Duodenal mucosa (tissue), 2 donors: ENCODE measurements around the gene USP48.

Experiments
- H3K27ac ChIP-seq: one replicate; pipeline ENCODE4 v1.7.0; 2013; ENCODE audit warnings: low read depth, low read length
- H3K27me3 ChIP-seq, 2 donors: one replicate each; pipeline ENCODE4 v1.7.0; 2013; ENCODE audit warnings: low read length in 2 of 2, control low read depth in 1 of 2; ENCODE audit not compliant: insufficient read depth in 2 of 2, control insufficient read depth in 1 of 2
- H3K36me3 ChIP-seq, 2 donors: one replicate each; pipeline ENCODE4 v1.7.0; 2013; ENCODE audit warnings: low read length in 2 of 2, control low read depth in 1 of 2; ENCODE audit not compliant: insufficient read depth in 2 of 2, control insufficient read depth in 1 of 2
- H3K4me1 ChIP-seq, 2 donors: one replicate each; pipeline ENCODE4 v1.7.0; 2013; ENCODE audit warnings: low read length in 2 of 2, control low read depth in 1 of 2; ENCODE audit not compliant: insufficient read depth in 2 of 2, control insufficient read depth in 1 of 2
- H3K4me3 ChIP-seq, 2 donors: one replicate each; pipeline ENCODE4 v1.7.0; 2013; ENCODE audit warnings: low read length in 2 of 2, low read depth in 1 of 2
- H3K9ac ChIP-seq, 2 donors: one replicate each; pipeline ENCODE4 v1.7.0; 2013; ENCODE audit warnings: low read length in 2 of 2, low read depth in 1 of 2
- H3K9me3 ChIP-seq, 2 donors: one replicate each; pipeline ENCODE4 v1.7.0; 2013; ENCODE audit warnings: low read length in 2 of 2, control low read depth in 1 of 2; ENCODE audit not compliant: control insufficient read depth in 1 of 2

USP48 gene

GRCh38 chr1:21705303-21705980 lies 77.5 kb downstream of the USP48 start:
- Histone ChIP-seq H3K27ac (no peak overlapping the region), H3K9me3 (no peaks in the 10 kb centered on the region), H3K4me1 (peaks cover 0 to 9% of the 10 kb centered on the region in 2 donors), H3K27me3 (no peaks in the 10 kb centered on the region), H3K4me3 (no peak overlapping the region), H3K9ac (no peak overlapping the region), H3K36me3 (peaks cover 23 to 44% of the 10 kb centered on the region in 2 donors)

- Histone ChIP-seq H3K4me3 (no peak overlapping the region), H3K27me3 (no peaks in the 10 kb centered on the region), H3K4me1 (peaks cover 0 to 9% of the 10 kb centered on the region in 2 donors), H3K36me3 (peaks cover 23 to 53% of the 10 kb centered on the region in 2 donors), H3K9ac (no peak overlapping the region), H3K27ac (no peak overlapping the region), H3K9me3 (no peaks in the 10 kb centered on the region)
Observed at GRCh38 chr1:21704145-21704544, 78.8 kb downstream of the USP48 start.

GRCh38 chr1:21703318-21703963 lies 79.5 kb downstream of the USP48 start:
- no peak overlapping the region for H3K9ac ChIP-seq
- no peak overlapping the region for H3K27ac ChIP-seq
- H3K9me3 ChIP-seq, result no peaks in the 10 kb centered on the region
- H3K4me1 ChIP-seq, result peaks cover 0 to 9% of the 10 kb centered on the region in 2 donors
- no peak overlapping the region for H3K4me3 ChIP-seq
- peaks cover 23 to 57% of the 10 kb centered on the region in 2 donors for H3K36me3 ChIP-seq
- no peaks in the 10 kb centered on the region for H3K27me3 ChIP-seq

- peaks cover 23 to 57% of the 10 kb centered on the region in 2 donors for H3K36me3 ChIP-seq
Observed at GRCh38 chr1:21702780-21703179, 80.2 kb downstream of the USP48 start.

GRCh38 chr1:21701401-21701800 lies 81.5 kb downstream of the USP48 start:
- peaks cover 26 to 57% of the 10 kb centered on the region in 2 donors for H3K36me3 ChIP-seq
- H3K9ac ChIP-seq, result no peak overlapping the region
- no peak overlapping the region for H3K27ac ChIP-seq
- peaks cover 0 to 9% of the 10 kb centered on the region in 2 donors for H3K4me1 ChIP-seq
- no peaks in the 10 kb centered on the region for H3K9me3 ChIP-seq
- H3K27me3 ChIP-seq, result no peaks in the 10 kb centered on the region
- no peak overlapping the region for H3K4me3 ChIP-seq

More at GRCh38 chr1:21702780-21703179, 80.2 kb downstream of the USP48 start:
- Histone ChIP-seq H3K4me1 (peaks cover 0 to 9% of the 10 kb centered on the region in 2 donors), H3K27me3 (no peaks in the 10 kb centered on the region), H3K4me3 (no peak overlapping the region), H3K27ac (no peak overlapping the region), H3K9me3 (no peaks in the 10 kb centered on the region), H3K9ac (no peak overlapping the region)

GRCh38 chr1:21700094-21700493 lies 82.9 kb downstream of the USP48 start:
- Histone ChIP-seq H3K36me3 (peaks cover 18 to 59% of the 10 kb centered on the region in 2 donors), H3K27ac (no peak overlapping the region), H3K27me3 (no peaks in the 10 kb centered on the region), H3K4me1 (peaks cover 0 to 9% of the 10 kb centered on the region in 2 donors), H3K4me3 (no peak overlapping the region), H3K9me3 (no peaks in the 10 kb centered on the region), H3K9ac (no peak overlapping the region)

GRCh38 chr1:21696931-21697330 lies 86.0 kb downstream of the USP48 start:
- Histone ChIP-seq H3K9ac (no peak overlapping the region), H3K4me3 (no peak overlapping the region), H3K9me3 (no peaks in the 10 kb centered on the region), H3K4me1 (no peaks in the 10 kb centered on the region), H3K27ac (no peak overlapping the region), H3K36me3 (peaks cover 20 to 62% of the 10 kb centered on the region in 2 donors), H3K27me3 (no peaks in the 10 kb centered on the region)

GRCh38 chr1:21693732-21694131 lies 89.2 kb downstream of the USP48 start:
- H3K36me3 ChIP-seq, result peaks cover 29 to 57% of the 10 kb centered on the region in 2 donors
- H3K9me3 ChIP-seq, result no peaks in the 10 kb centered on the region
- H3K27me3 ChIP-seq, result no peaks in the 10 kb centered on the region
- no peak overlapping the region for H3K9ac ChIP-seq
- no peaks in the 10 kb centered on the region for H3K4me1 ChIP-seq
- H3K4me3 ChIP-seq, result no peak overlapping the region
- no peak overlapping the region for H3K27ac ChIP-seq

GRCh38 chr1:21691739-21692138 lies 91.2 kb downstream of the USP48 start:
- H3K9ac ChIP-seq, result no peak overlapping the region
- H3K27ac ChIP-seq, result no peak overlapping the region
- H3K9me3 ChIP-seq, result no peaks in the 10 kb centered on the region
- no peaks in the 10 kb centered on the region for H3K27me3 ChIP-seq
- no peaks in the 10 kb centered on the region for H3K4me1 ChIP-seq
- H3K36me3 ChIP-seq, result peaks cover 36 to 70% of the 10 kb centered on the region in 2 donors
- no peak overlapping the region for H3K4me3 ChIP-seq

GRCh38 chr1:21689661-21690372 lies 93.1 kb downstream of the USP48 start:
- Histone ChIP-seq H3K9me3 (no peaks in the 10 kb centered on the region), H3K9ac (no peak overlapping the region), H3K36me3 (peaks cover 36 to 78% of the 10 kb centered on the region in 2 donors), H3K4me1 (no peaks in the 10 kb centered on the region), H3K27me3 (no peaks in the 10 kb centered on the region), H3K27ac (no peak overlapping the region), H3K4me3 (no peak overlapping the region)
